HG03103 (cell line): Measurements from ENCODE around the gene MNX1.

Experiments used
- ATAC-seq: cut with Tn5 transposase; IDR thresholded peaks from one replicate; pipeline ENCODE4 v1.9.1; 2021; ENCODE audit warnings: low read depth; ENCODE audit not compliant: unreplicated experiment

MNX1 gene

GRCh38 chr7:157003756-157004520, 6.5 kb downstream of the MNX1 start:
- no peak for ATAC-seq

GRCh38 chr7:157003445-157003755, 7.1 kb downstream of the MNX1 start:
- no peak for ATAC-seq

GRCh38 chr7:157002819-157003421, 7.5 kb downstream of the MNX1 start:
- ATAC-seq: no peak

- ATAC-seq: no peak
These were observed 8.3 kb downstream of the MNX1 start for GRCh38 chr7:157001920-157002818.

GRCh38 chr7:157000741-157001653, 9.5 kb downstream of the MNX1 start:
- ATAC-seq: no peak

GRCh38 chr7:156999958-157000726, 10.3 kb downstream of the MNX1 start:
- no peak for ATAC-seq

- ATAC-seq: no peak
These were observed 11.2 kb downstream of the MNX1 start for GRCh38 chr7:156998988-156999957.

GRCh38 chr7:156994417-156994816, 16.0 kb downstream of the MNX1 start:
- no peak for ATAC-seq

- ATAC-seq: no peak
These were observed 16.6 kb downstream of the MNX1 start for GRCh38 chr7:156993925-156994235.

- ATAC-seq: no peak
These were observed 17.2 kb downstream of the MNX1 start for GRCh38 chr7:156993021-156993924.

GRCh38 chr7:156989766-156990535, 20.5 kb downstream of the MNX1 start:
- no peak for ATAC-seq

GRCh38 chr7:156988343-156989185, 21.9 kb downstream of the MNX1 start:
- no peak for ATAC-seq

- ATAC-seq: no peak
These were observed 24.1 kb downstream of the MNX1 start for GRCh38 chr7:156986378-156986777.

GRCh38 chr7:156985101-156985992, 25.1 kb downstream of the MNX1 start:
- no peak for ATAC-seq
